ENCODE data around the gene ANKRD44.

DNA sequence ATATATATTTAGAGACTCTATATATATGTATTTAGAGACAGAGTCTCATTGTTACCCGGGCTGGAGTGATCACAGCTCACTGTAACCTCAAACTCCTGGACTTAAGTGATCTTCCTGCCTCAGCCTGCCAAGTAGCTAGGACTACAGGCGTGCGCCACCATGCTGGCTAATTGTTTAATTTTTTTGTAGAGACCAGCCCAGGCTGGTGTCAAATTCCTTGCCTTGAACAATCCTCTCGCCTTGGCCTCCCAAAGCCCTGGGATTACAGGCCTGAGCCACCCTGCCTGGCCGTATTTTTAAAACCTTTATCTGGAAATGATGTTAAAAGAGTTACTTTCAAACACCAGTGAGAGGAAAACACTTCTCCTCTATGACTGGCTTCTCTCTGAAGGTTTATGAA lies 353.1 kb downstream of the ANKRD44 start:
- TF ChIP-seq EZH2 (IDR thresholded peaks at IDR 0.05; ENCODE audit: insufficient read depth, poor library complexity, severe bottlenecking) (no peak), EZH2phosphoT487 (IDR thresholded peaks at IDR 0.05; ENCODE audit: insufficient read depth, low read depth) (no peak)
